ENCODE data around the gene PACC1.
"Not testable (repeated sequence)": the region's sequence is repeated elsewhere in the genome, so short reads cannot be mapped to it uniquely, and the experiment has no call there.

Gene PACC1

GRCh38 chr1:212395678-212396437, 18.8 kb downstream of the PACC1 start:
- not testable (repeated sequence) for DNase-seq

- no peak for DNase-seq
Measured at GRCh38 chr1:212388985-212389716, 25.5 kb downstream of the PACC1 start.

- DNase-seq: no peak
Measured at GRCh38 chr1:212386029-212386428, 28.7 kb downstream of the PACC1 start.

- no peak for DNase-seq
Measured at GRCh38 chr1:212381397-212382035, 33.2 kb downstream of the PACC1 start.

GRCh38 chr1:212379366-212379765, 35.3 kb downstream of the PACC1 start:
- DNase-seq: no peak

GRCh38 chr1:212377644-212378043, 37.0 kb downstream of the PACC1 start:
- no peak for DNase-seq

GRCh38 chr1:212375986-212376385, 38.7 kb downstream of the PACC1 start:
- no peak for DNase-seq

GRCh38 chr1:212368073-212368484, 46.6 kb downstream of the PACC1 start:
- DNase-seq: no peak

GRCh38 chr1:212367474-212368072, 47.1 kb downstream of the PACC1 start:
- DNase-seq: no peak

- no peak for DNase-seq
Measured at GRCh38 chr1:212366901-212367300, 47.8 kb downstream of the PACC1 start.

- DNase-seq: no peak
Measured at GRCh38 chr1:212364985-212365384, 49.7 kb downstream of the PACC1 start.

GRCh38 chr1:212359794-212360479, 54.7 kb downstream of the PACC1 start:
- DNase-seq: no peak

- DNase-seq: no peak
Measured at GRCh38 chr1:212355230-212355969, 59.3 kb downstream of the PACC1 start.

- DNase-seq: no peak
Measured at GRCh38 chr1:212354464-212354863, 60.2 kb downstream of the PACC1 start.

GRCh38 chr1:212353181-212353580, 61.5 kb downstream of the PACC1 start:
- no peak for DNase-seq

- no peak for DNase-seq
Measured at GRCh38 chr1:212351588-212352362, 62.9 kb downstream of the PACC1 start.

- no peak for DNase-seq
Measured at GRCh38 chr1:212346601-212347000, 68.1 kb downstream of the PACC1 start.

- DNase-seq: no peak
Measured at GRCh38 chr1:212344905-212345304, 69.8 kb downstream of the PACC1 start.

GRCh38 chr1:212341090-212341489, 73.6 kb downstream of the PACC1 start:
- DNase-seq: no peak

GRCh38 chr1:212329105-212329504, 85.6 kb downstream of the PACC1 start:
- no peak for DNase-seq

- DNase-seq: no peak
Measured at GRCh38 chr1:212328248-212328647, 86.4 kb downstream of the PACC1 start.

Measured in NCI-H524 treated with DMSO at 0.1 percent for 48 hours (cell line).